Measurements from ENCODE around the gene HAUS5. TPM values are rescaled to one million over a fixed set of nuclear protein-coding genes. Genes with fewer than 3 reads are reported as not detected.
A peak's percentile ranks its signal among the peaks of the same experiment; 100 is the strongest.

Gene HAUS5
- total RNA-seq, 1 experiment from 2014 or later = 33.5 TPM

DNA sequence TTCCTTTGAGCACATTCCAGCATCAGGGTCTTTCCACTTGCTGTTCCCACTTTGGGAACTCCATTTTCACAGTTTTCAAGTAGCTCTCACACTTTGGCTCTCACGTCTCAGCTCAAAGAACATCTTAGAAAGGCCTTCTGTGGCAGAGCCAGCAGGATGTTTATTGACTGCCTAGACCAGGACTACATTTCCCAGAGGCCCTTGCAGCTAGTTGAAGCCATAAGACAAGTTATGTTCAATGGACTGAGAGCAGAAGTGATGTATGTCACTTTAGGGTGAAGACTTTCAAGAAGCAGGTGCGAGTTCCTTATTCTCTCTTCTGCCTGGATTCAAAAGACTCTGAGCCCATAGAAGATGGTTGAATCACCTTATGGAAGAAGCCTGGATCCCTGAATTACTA lies 4.3 kb upstream of the HAUS5 start:
- TF ChIP-seq, protein P1, sequence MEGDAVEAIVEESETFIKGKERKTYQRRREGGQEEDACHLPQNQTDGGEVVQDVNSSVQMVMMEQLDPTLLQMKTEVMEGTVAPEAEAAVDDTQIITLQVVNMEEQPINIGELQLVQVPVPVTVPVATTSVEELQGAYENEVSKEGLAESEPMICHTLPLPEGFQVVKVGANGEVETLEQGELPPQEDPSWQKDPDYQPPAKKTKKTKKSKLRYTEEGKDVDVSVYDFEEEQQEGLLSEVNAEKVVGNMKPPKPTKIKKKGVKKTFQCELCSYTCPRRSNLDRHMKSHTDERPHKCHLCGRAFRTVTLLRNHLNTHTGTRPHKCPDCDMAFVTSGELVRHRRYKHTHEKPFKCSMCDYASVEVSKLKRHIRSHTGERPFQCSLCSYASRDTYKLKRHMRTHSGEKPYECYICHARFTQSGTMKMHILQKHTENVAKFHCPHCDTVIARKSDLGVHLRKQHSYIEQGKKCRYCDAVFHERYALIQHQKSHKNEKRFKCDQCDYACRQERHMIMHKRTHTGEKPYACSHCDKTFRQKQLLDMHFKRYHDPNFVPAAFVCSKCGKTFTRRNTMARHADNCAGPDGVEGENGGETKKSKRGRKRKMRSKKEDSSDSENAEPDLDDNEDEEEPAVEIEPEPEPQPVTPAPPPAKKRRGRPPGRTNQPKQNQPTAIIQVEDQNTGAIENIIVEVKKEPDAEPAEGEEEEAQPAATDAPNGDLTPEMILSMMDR (conservative IDR thresholded peaks at IDR 0.05; ENCODE audit: low read depth, low read length) = no peak
- TF ChIP-seq EZH2 (IDR thresholded peaks at IDR 0.05; ENCODE audit: borderline replicate concordance, low read depth, low read length, poor library complexity, severe bottlenecking) = no peak
- peaks cover 2% of the 10 kb centered on the region for H3K4me1 ChIP-seq (ENCODE audit: insufficient read depth, low read length, poor library complexity, severe bottlenecking)
- DNase-seq (ENCODE audit: low spot score) = no peak
- no TSS peak for BruUV-seq (replicated peaks)
- peaks cover 8% of the 10 kb centered on the region for H3K9me3 ChIP-seq (ENCODE audit: low read depth, low read length, poor library complexity, severe bottlenecking)
- H3K36me3 ChIP-seq (ENCODE audit: insufficient read depth, low read length, poor library complexity, severe bottlenecking) = no peaks in the 10 kb centered on the region
- intact Hi-C loops (cut with micrococcal nuclease; ENCODE audit: unreplicated experiment) = no loop called here
- POLR2A ChIA-PET (ENCODE audit: low non-redundant PET) = no interaction called here
- no peaks in the 10 kb centered on the region for H3K27me3 ChIP-seq (replicated peaks; ENCODE audit: insufficient read depth, low read depth, low read length, poor library complexity)
- CTCF ChIA-PET = no interaction called here
- no peak overlapping the region for H3K4me3 ChIP-seq (ENCODE audit: low read depth, low read length, poor library complexity, severe bottlenecking)
- H3K27ac ChIP-seq (ENCODE audit: low read depth, low read length, poor library complexity, severe bottlenecking) = no peak overlapping the region

DNA sequence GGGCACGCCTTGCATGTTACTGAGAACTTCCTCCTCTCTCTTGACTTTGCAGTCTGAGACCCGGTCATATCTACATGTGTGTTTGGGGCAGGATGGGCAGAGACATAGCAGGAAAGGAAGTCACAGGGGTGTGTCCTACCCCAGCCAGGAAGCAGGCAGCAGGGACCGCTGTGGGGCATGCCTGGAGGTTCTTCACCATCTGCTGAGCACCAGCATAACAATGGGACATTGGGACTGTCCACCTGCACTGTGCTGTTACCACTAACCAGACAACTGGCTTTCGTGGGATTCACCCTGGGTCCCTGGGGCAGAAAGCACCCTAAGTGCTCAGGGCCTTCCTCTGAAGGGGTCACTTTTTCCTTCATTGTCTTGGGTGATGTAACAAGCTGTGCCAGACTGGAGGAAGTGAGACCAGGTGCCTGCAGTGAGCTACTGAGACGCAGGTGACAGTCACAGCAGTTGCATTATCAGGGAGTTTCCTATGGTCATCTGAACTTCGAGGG lies 2.6 kb upstream of the HAUS5 start:
- Histone ChIP-seq H3K27ac (ENCODE audit: low read depth, low read length, poor library complexity, severe bottlenecking) (no peak overlapping the region), H3K4me1 (ENCODE audit: insufficient read depth, low read length, poor library complexity, severe bottlenecking) (peaks cover 6% of the 10 kb centered on the region), H3K4me3 (ENCODE audit: low read depth, low read length, poor library complexity, severe bottlenecking) (no peak overlapping the region), H3K9me3 (ENCODE audit: low read depth, low read length, poor library complexity, severe bottlenecking) (peaks cover 8% of the 10 kb centered on the region), H3K36me3 (ENCODE audit: insufficient read depth, low read length, poor library complexity, severe bottlenecking) (no peaks in the 10 kb centered on the region), H3K27me3 (replicated peaks; ENCODE audit: insufficient read depth, low read depth, low read length, poor library complexity) (no peaks in the 10 kb centered on the region)
- ChIA-PET POLR2A (ENCODE audit: low non-redundant PET) (no interaction called here), CTCF (no interaction called here)
- no peak for DNase-seq (ENCODE audit: low spot score)
- BruUV-seq (replicated peaks) = no TSS peak
- TF ChIP-seq, protein P1 (conservative IDR thresholded peaks at IDR 0.05; ENCODE audit: low read depth, low read length) = no peak
- no peak for TF ChIP-seq EZH2 (IDR thresholded peaks at IDR 0.05; ENCODE audit: borderline replicate concordance, low read depth, low read length, poor library complexity, severe bottlenecking)
- intact Hi-C loops (cut with micrococcal nuclease; ENCODE audit: unreplicated experiment) = no loop called here

DNA sequence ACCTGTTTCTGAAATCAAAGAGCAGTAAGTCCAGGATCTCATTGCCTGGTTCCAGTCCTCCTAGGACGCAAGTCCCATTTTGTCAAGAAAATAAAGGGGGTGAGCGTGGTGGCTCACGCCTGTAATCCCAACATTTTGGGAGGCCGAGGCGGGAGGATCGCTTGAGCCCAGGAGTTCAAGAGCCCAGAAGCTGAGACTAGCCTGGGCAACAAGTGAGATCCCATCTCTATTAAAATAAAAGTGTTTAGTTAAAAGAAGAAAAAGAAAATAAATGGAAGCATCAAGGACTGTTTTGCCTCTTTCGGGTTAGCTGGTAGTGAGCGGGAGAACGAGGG lies 344 bp upstream of the HAUS5 start:
- Histone ChIP-seq H3K4me3 (ENCODE audit: low read depth, low read length, poor library complexity, severe bottlenecking) (peak overlapping the region; percentile 66), H3K9me3 (ENCODE audit: low read depth, low read length, poor library complexity, severe bottlenecking) (peaks cover 8% of the 10 kb centered on the region), H3K27ac (ENCODE audit: low read depth, low read length, poor library complexity, severe bottlenecking) (no peak overlapping the region), H3K4me1 (ENCODE audit: insufficient read depth, low read length, poor library complexity, severe bottlenecking) (peaks cover 6% of the 10 kb centered on the region), H3K27me3 (replicated peaks; ENCODE audit: insufficient read depth, low read depth, low read length, poor library complexity) (no peaks in the 10 kb centered on the region), H3K36me3 (ENCODE audit: insufficient read depth, low read length, poor library complexity, severe bottlenecking) (no peaks in the 10 kb centered on the region)
- TF ChIP-seq, protein P1 (conservative IDR thresholded peaks at IDR 0.05; ENCODE audit: low read depth, low read length) = no peak
- TF ChIP-seq EZH2 (IDR thresholded peaks at IDR 0.05; ENCODE audit: borderline replicate concordance, low read depth, low read length, poor library complexity, severe bottlenecking) = no peak
- no TSS peak for BruUV-seq (replicated peaks)
- intact Hi-C loops (cut with micrococcal nuclease; ENCODE audit: unreplicated experiment) = no loop called here
- ChIA-PET POLR2A (ENCODE audit: low non-redundant PET) (no interaction called here), CTCF (no interaction called here)
- DNase-seq (ENCODE audit: low spot score) = no peak
